Retinal pigment epithelial cell (primary cell): ENCODE measurements around the gene RTEL1.

Experiments
- DNase-seq: peaks from one replicate; pipeline ENCODE4 v3.0.0-alpha.2; 2010; ENCODE audit warnings: low read depth
- H3K4me3 ChIP-seq: 2 replicates; pipeline ENCODE4 v1.5.1; 2011; ENCODE audit warnings: mild to moderate bottlenecking, low read length, control low read depth, moderate library complexity
- CTCF ChIP-seq: conservative IDR thresholded peaks from 2 replicates; pipeline ENCODE4 v1.5.1; 2011; ENCODE audit warnings: low read depth, low read length, control low read depth, inconsistent platforms

Gene RTEL1

GRCh38 chr20:63662813-63663189 is 4.7 kb downstream of the RTEL1 start:
- no peak overlapping the region for H3K4me3 ChIP-seq
- TF ChIP-seq CTCF = no peak
- no peak for DNase-seq

GRCh38 chr20:63663332-63664066 is 5.4 kb downstream of the RTEL1 start:
- no peak overlapping the region for H3K4me3 ChIP-seq
- TF ChIP-seq CTCF = no peak
- no peak for DNase-seq

- no peak for TF ChIP-seq CTCF
- DNase-seq = no peak
- H3K4me3 ChIP-seq = no peak overlapping the region
Measured at GRCh38 chr20:63664143-63664851, 6.2 kb downstream of the RTEL1 start.

GRCh38 chr20:63664861-63665594 is 6.9 kb downstream of the RTEL1 start:
- H3K4me3 ChIP-seq = no peak overlapping the region
- TF ChIP-seq CTCF = no peak
- no peak for DNase-seq

GRCh38 chr20:63665708-63666107 is 7.6 kb downstream of the RTEL1 start:
- no peak for TF ChIP-seq CTCF
- H3K4me3 ChIP-seq = no peak overlapping the region
- no peak for DNase-seq

- TF ChIP-seq CTCF = no peak
Measured at GRCh38 chr20:63667858-63668257, 9.7 kb downstream of the RTEL1 start.

More at GRCh38 chr20:63667858-63668257, 9.7 kb downstream of the RTEL1 start:
- DNase-seq = no peak
- no peak overlapping the region for H3K4me3 ChIP-seq
